Measurements from ENCODE around the gene OVOL3.
A peak's percentile ranks its signal among the peaks of the same experiment; 100 is the strongest.
"Not testable (repeated sequence)": the region's sequence is repeated elsewhere in the genome, so short reads cannot be mapped to it uniquely, and the experiment has no call there.

OVOL3 gene

GRCh38 chr19:36110487-36111199 is at the start of gene OVOL3:
OVOL3 (plus strand) TSS chr19:36111143; CDS start chr19:36111203, 60 bp downstream.
- no peak for DNase-seq (ENCODE audit: low read depth in 2 of 2)

- no peak for DNase-seq (ENCODE audit: low read depth in 2 of 2)
These were observed 49.6 kb upstream of the OVOL3 start for GRCh38 chr19:36061367-36061766.

DNA sequence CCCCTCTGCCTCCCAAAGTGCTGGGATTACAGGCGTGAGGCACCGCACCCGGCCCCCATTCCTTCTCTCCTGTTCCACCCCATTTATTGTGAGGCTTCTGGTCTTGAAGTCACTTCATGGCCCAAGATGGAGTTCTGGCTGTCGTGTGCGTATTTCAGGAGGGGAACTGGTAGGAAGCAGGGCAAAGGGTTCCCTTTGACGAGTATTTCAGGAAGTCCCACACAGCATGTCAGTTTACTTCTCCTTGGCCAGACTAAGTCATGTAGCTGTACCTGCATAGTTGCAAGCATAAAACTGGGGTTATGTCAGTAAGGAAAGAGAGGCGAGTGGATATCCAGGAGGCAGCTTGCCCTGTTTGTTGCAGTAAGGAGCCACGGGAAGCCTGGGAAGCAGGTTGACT is 46.1 kb upstream of the OVOL3 start:
- DNase-seq (ENCODE audit: low read depth in 2 of 2) = no peak

DNA sequence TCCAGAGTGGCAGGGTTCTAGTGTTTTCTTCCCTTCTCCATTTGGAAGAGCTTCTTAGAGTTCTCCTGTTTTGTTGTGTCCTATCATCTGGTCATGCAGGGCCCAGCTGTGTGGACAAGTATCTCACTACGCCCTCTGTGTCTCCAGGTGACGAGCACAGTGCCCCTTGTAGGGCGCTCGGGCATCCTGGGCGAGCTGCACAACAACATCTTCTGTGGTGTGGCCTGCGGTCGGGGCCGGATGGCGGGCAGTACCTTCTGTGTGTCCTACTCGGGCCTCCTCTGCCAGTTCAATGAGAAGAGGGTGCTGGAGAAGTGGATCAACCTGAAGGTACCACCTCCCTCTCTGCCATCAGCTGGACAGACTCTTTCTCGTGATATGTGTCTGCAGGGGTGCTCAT is 43.3 kb upstream of the OVOL3 start:
- no peak for DNase-seq (ENCODE audit: low read depth in 2 of 2)

GRCh38 chr19:36068810-36069499 is 42.0 kb upstream of the OVOL3 start:
- DNase-seq (ENCODE audit: low read depth in 2 of 2) = not testable (repeated sequence)

DNA sequence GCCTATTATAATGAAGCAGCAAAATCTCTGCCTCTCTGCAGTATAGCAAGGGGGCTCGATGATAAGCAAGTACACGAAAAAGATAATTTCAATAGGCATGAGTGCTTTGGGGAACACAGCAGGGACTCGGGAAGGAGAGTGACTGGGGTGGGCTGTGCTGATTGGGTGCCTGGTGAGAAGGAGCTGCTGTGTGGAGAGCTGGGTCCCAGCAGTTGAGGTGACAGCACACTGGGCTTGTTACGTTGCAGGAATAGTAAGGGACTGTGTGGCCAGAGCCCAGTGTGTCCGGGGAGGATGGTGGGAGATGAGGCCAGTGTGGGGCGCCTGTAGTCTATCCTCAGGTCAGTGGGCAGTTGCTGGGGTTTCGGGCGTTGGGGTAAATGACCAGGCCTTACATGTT is 38.9 kb upstream of the OVOL3 start:
- DNase-seq (ENCODE audit: low read depth in 2 of 2) = no peak

DNA sequence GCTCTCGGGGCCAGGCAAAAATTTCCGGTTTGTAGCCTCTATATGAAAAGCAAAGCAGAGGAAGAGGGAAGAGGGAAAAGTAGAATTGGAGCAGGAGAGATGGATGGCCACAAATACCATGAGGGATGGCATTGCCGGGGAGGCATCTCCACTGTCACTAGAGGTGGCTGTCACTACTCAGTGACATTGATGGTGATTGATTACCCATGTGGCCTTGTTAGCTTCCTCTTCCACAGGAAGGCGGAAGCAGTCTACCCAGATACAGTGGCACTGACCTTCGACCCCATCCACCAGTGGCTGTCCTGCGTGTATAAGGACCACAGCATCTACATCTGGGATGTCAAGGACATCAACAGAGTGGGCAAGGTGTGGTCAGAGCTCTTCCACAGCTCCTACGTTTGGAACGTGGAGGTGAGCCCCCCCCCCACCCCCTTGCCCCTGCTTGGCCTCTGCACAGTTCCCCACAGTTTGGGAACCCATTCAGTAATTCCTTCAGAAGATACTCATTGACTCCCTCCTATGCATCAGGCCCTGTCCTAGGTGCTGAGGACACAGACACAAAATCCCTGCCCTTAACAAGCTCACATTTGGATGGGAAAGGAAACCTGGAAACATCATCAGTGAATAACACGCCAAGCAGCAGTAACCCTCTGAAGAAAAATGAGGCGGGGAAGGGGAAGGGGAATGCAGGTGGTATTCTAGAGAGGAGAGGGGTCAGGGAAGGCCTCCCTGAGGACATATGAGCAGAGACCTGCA is 37.6 kb upstream of the OVOL3 start:
- DNase-seq (ENCODE audit: low read depth in 2 of 2) = no peak

- DNase-seq (ENCODE audit: low read depth in 2 of 2) = no peak
These were observed 31.5 kb upstream of the OVOL3 start for GRCh38 chr19:36079389-36079945.

DNA sequence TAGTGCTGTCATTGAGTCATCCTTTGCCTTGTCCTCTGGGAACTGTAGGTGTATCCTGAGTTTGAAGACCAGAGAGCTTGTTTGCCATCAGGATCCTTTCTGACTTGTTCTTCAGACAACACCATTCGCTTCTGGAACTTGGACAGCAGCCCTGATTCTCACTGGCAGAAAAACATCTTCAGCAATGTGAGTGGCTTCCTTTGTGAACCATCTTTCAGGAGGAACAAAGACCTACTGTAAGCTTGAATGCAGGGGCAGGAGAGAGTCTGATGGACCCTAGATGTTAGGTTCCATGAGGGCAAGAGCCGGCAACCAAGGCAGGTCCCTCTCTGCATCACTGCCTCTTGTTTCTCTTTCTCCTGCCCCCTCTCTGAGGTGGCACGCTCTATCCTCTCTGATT is 29.6 kb upstream of the OVOL3 start:
- no peak for DNase-seq (ENCODE audit: low read depth in 2 of 2)

DNA sequence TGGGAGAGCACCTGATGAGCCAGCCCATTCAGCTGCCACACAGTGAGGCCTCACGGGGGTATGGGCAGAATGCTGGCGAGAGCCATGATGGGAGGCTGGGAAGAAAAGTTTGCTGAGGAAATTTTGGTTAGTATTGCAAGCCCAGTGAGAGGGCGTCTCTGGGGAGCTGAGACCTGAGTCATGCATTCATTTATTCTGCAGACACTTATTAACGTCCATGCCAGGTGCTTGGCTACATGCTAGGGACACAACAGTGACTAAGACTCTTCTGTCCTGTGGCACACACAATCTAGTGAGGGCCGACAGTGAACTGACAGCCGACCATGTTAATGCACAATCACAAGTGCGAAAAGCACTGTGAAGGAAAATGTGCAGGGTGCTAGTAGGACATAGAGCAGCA is 29.0 kb upstream of the OVOL3 start:
- DNase-seq (ENCODE audit: low read depth in 2 of 2) = no peak

- DNase-seq (ENCODE audit: low read depth in 2 of 2) = no peak
These were observed 28.0 kb upstream of the OVOL3 start for GRCh38 chr19:36082916-36083315.

DNA sequence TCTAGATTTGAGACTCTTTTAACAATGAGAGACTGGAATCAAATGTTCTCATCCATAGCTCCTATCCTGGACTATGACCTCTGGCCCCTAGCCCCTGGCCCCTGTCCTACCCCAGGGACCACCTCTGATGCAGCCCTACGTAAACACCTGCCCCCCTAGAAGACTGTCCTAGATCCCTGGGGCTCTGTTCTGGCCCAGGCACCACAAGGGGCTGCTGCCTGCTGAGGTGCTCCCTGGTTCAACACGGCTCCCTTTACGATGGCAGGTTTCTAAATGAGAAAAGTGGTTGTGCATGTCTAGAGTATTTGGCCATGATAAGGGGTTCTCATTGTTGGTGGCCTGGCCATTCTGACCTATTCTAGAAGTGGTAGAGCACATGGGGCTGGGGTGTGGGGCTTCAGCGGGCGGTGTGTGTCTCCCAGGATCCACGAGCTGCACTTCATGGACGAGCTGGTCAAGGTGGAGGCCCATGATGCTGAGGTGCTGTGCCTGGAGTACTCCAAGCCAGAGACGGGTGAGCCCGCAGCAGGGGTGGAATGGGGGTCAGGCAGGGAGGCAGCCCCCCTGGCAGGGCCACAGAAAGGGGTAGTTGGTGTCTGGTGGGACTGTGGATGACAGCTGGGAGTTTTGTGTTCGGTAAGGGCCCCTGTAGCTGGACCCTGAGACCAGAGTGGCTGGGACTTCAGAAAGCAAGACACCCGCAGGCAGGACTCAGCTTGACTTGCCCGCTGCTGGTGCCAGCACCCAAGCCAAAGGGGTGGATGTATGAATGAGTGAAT is 26.5 kb upstream of the OVOL3 start:
- DNase-seq (ENCODE audit: low read depth in 2 of 2) = no peak

- DNase-seq (ENCODE audit: low read depth in 2 of 2) = no peak
These were observed 24.6 kb upstream of the OVOL3 start for GRCh38 chr19:36086326-36086725.

- DNase-seq (ENCODE audit: low read depth in 2 of 2) = no peak
These were observed 21.1 kb upstream of the OVOL3 start for GRCh38 chr19:36089847-36090246.

DNA sequence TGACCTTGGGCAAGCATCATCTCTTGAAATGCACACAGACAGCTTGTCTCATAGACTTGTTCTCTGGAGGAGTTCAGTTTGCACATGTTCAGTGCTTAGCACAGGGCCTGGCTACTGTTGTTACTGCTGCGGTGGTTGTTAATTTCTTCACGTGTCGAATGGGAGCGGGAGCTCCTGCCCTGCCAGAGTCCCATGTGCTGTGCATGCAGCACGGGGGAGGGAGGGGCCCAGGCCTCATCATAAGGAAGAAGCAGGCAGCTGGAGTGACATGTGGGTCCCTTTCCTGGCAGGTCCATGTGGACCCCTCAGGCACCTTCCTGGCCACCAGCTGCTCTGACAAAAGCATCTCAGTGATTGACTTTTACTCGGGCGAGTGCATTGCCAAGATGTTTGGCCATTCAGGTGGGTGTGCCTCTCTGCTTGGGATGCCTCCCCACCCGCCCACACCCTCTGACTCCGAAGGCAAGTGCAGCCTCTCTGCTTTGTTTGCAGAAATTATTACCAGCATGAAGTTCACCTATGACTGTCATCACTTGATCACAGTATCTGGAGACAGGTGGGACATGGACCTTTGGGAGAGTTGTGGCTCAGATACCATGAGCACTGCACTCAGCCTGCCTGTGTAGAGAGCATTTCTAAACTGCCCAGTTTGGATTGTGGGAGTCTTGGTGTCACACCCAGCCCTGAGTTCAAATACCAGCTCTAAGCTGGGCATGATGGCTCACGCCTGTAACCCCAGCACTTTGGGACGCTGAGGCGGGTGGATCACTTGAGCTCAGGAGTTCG is 19.8 kb upstream of the OVOL3 start:
- DNase-seq (ENCODE audit: low read depth in 2 of 2) = no peak

DNA sequence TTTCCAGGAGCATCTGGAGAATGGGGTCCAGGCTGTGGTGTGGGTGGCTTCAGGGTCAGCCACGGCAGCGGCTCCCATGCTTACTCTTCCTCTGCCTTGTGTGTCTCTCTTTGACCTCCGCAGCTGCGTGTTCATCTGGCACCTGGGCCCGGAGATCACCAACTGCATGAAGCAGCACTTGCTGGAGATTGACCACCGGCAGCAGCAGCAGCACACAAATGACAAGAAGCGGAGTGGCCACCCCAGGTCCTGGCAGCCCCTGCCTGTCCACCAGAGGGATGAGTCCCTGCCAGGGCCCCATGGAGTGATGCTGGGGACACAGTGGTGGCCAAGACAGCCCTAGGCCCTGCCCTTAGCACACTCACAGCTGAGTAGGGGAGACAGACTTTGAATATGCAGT is 18.4 kb upstream of the OVOL3 start:
- DNase-seq (ENCODE audit: low read depth in 2 of 2) = no peak

DNA sequence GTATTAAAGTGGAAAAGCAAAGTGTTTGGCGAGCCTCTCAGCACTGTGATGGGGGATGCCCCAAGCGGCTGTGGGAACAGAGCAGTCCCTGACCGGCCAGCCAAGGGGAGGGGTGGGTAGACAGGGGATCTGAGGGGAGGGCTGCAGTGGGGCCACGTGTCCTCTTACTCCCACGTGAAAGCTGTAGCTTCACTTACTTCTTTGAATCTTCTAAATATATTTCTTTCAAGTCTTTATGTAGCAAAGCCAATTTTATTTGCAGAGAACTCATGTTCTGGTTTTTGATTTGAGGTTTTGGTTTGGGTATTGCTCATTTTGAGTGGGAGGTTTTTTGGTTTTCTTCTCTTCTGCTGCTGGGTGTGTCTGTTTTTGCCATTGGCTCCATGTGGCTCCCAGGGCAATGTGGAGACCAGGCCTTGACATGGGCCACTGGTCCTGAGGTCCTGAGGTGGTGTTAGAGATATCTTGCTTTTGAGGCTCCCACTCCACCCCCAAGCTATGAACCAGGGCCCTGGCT is 17.7 kb upstream of the OVOL3 start:
- DNase-seq (ENCODE audit: low read depth in 2 of 2) = peak in 1 of 2 donors; percentile 23

DNA sequence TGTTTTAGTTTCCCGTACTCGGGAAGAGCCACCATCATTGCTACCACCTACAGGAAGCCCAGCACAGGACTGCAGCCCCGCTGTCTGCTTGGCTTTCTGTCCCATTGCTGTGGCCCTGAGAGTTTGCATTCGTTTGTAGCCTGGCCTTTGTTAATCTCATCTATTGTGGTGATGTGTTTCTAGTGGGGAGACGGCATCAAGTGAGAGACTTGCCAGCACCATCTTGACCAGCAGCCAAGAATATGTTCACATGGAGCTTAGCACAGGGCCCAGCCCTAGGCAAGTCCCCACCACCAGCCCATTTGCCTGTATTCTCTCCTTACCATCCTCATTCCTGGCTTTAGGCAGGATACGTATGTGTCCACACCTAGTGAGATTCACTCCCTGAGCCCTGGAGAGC is 17.3 kb upstream of the OVOL3 start:
- DNase-seq (ENCODE audit: low read depth in 2 of 2) = no peak

GRCh38 chr19:36097036-36097435 is 13.9 kb upstream of the OVOL3 start:
- no peak for DNase-seq (ENCODE audit: low read depth in 2 of 2)

GRCh38 chr19:36099166-36099785 is 11.7 kb upstream of the OVOL3 start:
- DNase-seq (ENCODE audit: low read depth in 2 of 2) = no peak
